Testis (tissue), 3 donors: Measurements from ENCODE around the gene GABRB3. TPM values are rescaled to one million over a fixed set of nuclear protein-coding genes. Genes with fewer than 3 reads are reported as not detected.

Experiments used
- DNase-seq: peaks from one replicate; pipeline ENCODE4 v3.0.0-alpha.2; 2019
- H3K27ac ChIP-seq, 2 donors: fragments of 200-600 bp; sonication (generic); one replicate each; pipeline ENCODE4 v1.5.1; 2019
- H3K27me3 ChIP-seq: fragments of 200-600 bp; sonication (generic); one replicate; pipeline ENCODE4 v1.5.1; 2019
- H3K36me3 ChIP-seq: fragments of 200-600 bp; sonication (generic); one replicate; pipeline ENCODE4 v1.5.1; 2017; ENCODE audit warnings: low read depth; ENCODE audit errors: missing control alignments
- H3K4me1 ChIP-seq: fragments of 200-600 bp; sonication (generic); one replicate; pipeline ENCODE4 v1.5.1; 2019
- H3K4me3 ChIP-seq, 2 donors: fragments of 200-600 bp; sonication (generic); one replicate each; pipeline ENCODE4 v1.5.1; 2017 to 2019
- H3K9me3 ChIP-seq: fragments of 200-600 bp; sonication (generic); one replicate; pipeline ENCODE4 v1.5.1; 2017
- POLR2A ChIP-seq: fragments of 450-650 bp; IDR thresholded peaks from one replicate; pipeline ENCODE4 v1.6.1; 2017; ENCODE audit warnings: antibody characterized with exemption, mild to moderate bottlenecking, moderate library complexity
- WGBS, 2 donors: methylation state at CpG; one replicate each; pipeline ENCODE4 v1.1.5; 2018; 5-methylcytosine and 5-hydroxymethylcytosine counted together
- intact Hi-C: fragments of 100-400 bp; cut with DNase I; formaldehyde crosslinking; loops from one replicate; pipeline ENCODE4 v1.15.1; 2023; ENCODE audit warnings: low total_unique reads
- polyA plus RNA-seq: library from polyadenylated mRNA; stranded (reverse); fragments of 350-450 nt; fragmentation: Illumina TruSeq; extraction: RNeasy Lipid Tissue Mini Kit (QIAGEN cat#74804); gene quantifications from one replicate; pipeline ENCODE4 v1.2.3, GENCODE V29; 2014; ENCODE audit warnings: low read depth, low replicate concordance; ENCODE audit not compliant: insufficient read depth
- total RNA-seq, 2 donors: library from RNA; depleted of rRNA; stranded (reverse); fragments of >200 nt; gene quantifications; one replicate each; pipeline ENCODE4 v1.2.3, GENCODE V29; 2016
- TF ChIP-seq, protein P1 (sequence below), 3 experiments: fragments of 450-650 bp in 2 of 3; fragments of 200-600 bp in 1 of 3; sonication (generic) in 1 of 3; IDR thresholded peaks; one replicate each; pipeline ENCODE4 v1.5.1; 2016 to 2019; ENCODE audit warnings: antibody characterized with exemption in 3 of 3, mild to moderate bottlenecking in 2 of 3, moderate library complexity in 1 of 3

The GABRB3 gene
- total and polyA plus RNA-seq, 3 donors from 2014 or later, result 11.8 to 19.6 (median 16.2) TPM

DNA sequence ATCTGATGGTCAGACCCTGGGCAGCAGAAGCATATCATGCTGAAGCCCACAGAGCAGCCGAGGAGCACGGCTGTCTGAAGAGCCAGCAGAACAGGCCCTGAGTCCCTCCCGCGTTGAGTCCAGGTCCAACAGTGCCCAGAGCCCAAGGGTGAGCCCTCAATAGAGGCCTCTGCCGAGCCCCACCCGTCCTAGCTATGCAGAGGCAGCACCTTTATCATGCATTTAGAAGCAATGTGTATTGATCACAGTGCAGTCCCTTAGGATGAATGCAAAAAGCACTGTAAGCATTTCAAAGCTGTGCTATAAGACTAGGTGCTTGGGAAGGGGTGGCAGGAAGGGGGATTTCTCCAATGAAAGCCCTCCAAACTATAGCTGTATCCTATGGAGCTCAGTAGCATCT, 208.5 kb downstream of the GABRB3 start:
- WGBS, 2 donors, result 71 to 72% methylated on average over 6 of the region's 6 CpGs
- intact Hi-C loops, result no loop called here
- Histone ChIP-seq H3K4me3 (no peak overlapping the region), H3K9me3 (no peaks in the 10 kb centered on the region), H3K36me3 (no peaks in the 10 kb centered on the region), H3K4me1 (no peaks in the 10 kb centered on the region), H3K27me3 (no peaks in the 10 kb centered on the region), H3K27ac (no peak overlapping the region)
- TF ChIP-seq, protein P1, sequence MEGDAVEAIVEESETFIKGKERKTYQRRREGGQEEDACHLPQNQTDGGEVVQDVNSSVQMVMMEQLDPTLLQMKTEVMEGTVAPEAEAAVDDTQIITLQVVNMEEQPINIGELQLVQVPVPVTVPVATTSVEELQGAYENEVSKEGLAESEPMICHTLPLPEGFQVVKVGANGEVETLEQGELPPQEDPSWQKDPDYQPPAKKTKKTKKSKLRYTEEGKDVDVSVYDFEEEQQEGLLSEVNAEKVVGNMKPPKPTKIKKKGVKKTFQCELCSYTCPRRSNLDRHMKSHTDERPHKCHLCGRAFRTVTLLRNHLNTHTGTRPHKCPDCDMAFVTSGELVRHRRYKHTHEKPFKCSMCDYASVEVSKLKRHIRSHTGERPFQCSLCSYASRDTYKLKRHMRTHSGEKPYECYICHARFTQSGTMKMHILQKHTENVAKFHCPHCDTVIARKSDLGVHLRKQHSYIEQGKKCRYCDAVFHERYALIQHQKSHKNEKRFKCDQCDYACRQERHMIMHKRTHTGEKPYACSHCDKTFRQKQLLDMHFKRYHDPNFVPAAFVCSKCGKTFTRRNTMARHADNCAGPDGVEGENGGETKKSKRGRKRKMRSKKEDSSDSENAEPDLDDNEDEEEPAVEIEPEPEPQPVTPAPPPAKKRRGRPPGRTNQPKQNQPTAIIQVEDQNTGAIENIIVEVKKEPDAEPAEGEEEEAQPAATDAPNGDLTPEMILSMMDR (IDR thresholded peaks at IDR 0.05), result no peak
- TF ChIP-seq POLR2A, result no peak
- no peak for DNase-seq

DNA sequence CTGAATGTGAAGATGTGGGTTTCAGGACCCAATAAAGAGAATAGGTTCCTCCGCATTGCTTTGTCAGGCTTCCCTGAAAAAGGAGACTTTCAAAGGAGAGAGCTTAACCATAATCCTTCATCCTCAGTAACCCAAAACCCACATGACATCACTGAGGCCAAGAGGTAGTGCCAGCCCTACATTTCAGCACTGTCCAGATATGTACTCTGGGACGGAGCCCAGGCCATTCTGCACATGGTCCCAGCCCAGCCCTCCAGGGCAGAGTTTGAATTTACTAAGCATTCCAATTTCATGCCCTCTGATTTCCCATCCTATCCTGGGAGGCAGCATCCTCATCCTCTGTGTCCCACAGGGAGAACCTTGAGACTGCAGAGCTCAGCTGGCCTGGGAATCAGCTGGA, 210.5 kb downstream of the GABRB3 start:
- no peaks in the 10 kb centered on the region for H3K4me1 ChIP-seq
- H3K36me3 ChIP-seq, result no peaks in the 10 kb centered on the region
- H3K27me3 ChIP-seq, result no peaks in the 10 kb centered on the region
- H3K4me3 ChIP-seq, result no peak overlapping the region
- WGBS, 2 donors, result 92 to 94% methylated on average over 2 of the region's 2 CpGs
- no peak overlapping the region for H3K27ac ChIP-seq
- DNase-seq, result no peak
- no peaks in the 10 kb centered on the region for H3K9me3 ChIP-seq
- intact Hi-C loops, result no loop called here
- no peak for TF ChIP-seq POLR2A
- TF ChIP-seq, protein P1 (IDR thresholded peaks at IDR 0.05), result no peak

DNA sequence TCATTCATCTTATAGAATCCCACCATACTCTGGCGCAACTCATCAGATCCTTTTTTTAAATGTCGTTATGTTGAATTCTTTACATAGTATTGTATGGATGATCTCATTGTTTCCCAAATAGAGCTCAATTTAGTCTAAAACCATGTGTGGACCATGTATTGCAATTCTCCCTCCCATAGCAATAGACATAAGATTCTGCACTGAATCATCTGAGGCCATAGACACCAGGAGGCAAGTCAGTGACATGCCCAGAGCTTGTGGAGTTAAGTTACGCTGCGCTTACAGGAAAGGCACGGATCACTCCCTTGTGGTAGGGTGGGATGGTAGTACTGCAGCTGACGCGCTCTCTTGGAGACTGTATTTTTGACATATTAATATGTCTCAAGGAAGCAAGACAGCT, 211.0 kb downstream of the GABRB3 start:
- WGBS, 2 donors, result 83% methylated on average over 7 of the region's 7 CpGs
- Histone ChIP-seq H3K4me3 (no peak overlapping the region), H3K9me3 (no peaks in the 10 kb centered on the region), H3K36me3 (no peaks in the 10 kb centered on the region), H3K27ac (no peak overlapping the region), H3K4me1 (no peaks in the 10 kb centered on the region), H3K27me3 (no peaks in the 10 kb centered on the region)
- intact Hi-C loops, result no loop called here
- TF ChIP-seq, protein P1 (IDR thresholded peaks at IDR 0.05), result no peak
- no peak for TF ChIP-seq POLR2A
- no peak for DNase-seq

DNA sequence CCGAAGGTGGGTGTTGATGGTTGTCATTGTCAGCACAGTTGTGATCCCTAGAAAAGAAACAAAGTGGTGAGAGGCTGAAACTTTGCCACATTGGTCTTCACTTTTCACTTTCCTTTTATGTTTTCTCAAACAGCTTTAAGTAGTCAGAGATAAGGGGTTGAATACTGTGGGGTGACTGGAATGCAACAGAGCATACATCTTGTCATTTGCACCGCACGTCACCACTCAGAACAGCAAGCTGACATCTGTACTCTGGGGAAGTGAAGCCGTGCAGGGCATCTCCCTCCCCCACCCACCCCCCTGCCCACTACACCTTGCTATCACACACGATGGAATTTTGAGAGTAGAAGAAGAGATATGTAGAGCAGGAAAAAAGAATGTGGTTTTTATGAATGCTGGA, 211.7 kb downstream of the GABRB3 start:
- no peaks in the 10 kb centered on the region for H3K27me3 ChIP-seq
- no peak for TF ChIP-seq POLR2A
- TF ChIP-seq, protein P1 (IDR thresholded peaks at IDR 0.05), result no peak
- intact Hi-C loops, result no loop called here
- H3K27ac ChIP-seq, result no peak overlapping the region
- H3K4me1 ChIP-seq, result no peaks in the 10 kb centered on the region
- H3K4me3 ChIP-seq, result no peak overlapping the region
- H3K36me3 ChIP-seq, result no peaks in the 10 kb centered on the region
- H3K9me3 ChIP-seq, result no peaks in the 10 kb centered on the region
- WGBS, 2 donors, result 44 to 50% methylated on average over 5 of the region's 5 CpGs
- no peak for DNase-seq

DNA sequence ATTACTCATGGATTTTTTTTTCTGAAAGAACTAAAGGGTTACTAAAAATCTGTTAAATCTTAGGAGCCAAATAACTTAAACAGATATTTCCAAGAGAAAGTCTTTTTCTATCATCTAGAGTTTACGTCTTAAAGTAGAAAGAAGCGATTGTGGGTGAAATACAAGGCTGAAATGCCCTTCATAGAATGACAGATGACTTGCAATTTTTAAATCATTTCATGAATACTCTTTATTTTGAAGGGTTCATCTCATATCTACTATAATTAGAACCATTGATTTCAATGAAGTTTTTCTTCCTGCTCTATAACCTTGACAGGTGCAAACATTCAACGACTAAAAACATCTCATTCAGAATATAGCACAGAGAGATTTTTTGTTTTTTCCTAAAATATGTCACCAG, 217.0 kb downstream of the GABRB3 start:
- WGBS, 2 donors, result 74 to 90% methylated on average over 3 of the region's 3 CpGs
- no peak overlapping the region for H3K27ac ChIP-seq
- H3K9me3 ChIP-seq, result no peaks in the 10 kb centered on the region
- TF ChIP-seq, protein P1 (IDR thresholded peaks at IDR 0.05), result no peak
- no peaks in the 10 kb centered on the region for H3K36me3 ChIP-seq
- intact Hi-C loops, result no loop called here
- no peaks in the 10 kb centered on the region for H3K4me1 ChIP-seq
- H3K4me3 ChIP-seq, result no peak overlapping the region
- no peak for DNase-seq
- H3K27me3 ChIP-seq, result no peaks in the 10 kb centered on the region
